Effector CD4-positive, alpha-beta T cell (primary cell): ENCODE measurements around the gene LRP5.

Source experiments
- DNase-seq: peaks from one replicate; pipeline ENCODE4 v3.0.0-alpha.2; 2020
- total RNA-seq: gene quantifications from one replicate; lab custom pipeline; 2026; lab: John Stamatoyannopoulos, UW

LRP5 gene
- total RNA-seq = 4.7 reads per million, percentile 18 among the genes with 10 or more reads in this experiment

DNA sequence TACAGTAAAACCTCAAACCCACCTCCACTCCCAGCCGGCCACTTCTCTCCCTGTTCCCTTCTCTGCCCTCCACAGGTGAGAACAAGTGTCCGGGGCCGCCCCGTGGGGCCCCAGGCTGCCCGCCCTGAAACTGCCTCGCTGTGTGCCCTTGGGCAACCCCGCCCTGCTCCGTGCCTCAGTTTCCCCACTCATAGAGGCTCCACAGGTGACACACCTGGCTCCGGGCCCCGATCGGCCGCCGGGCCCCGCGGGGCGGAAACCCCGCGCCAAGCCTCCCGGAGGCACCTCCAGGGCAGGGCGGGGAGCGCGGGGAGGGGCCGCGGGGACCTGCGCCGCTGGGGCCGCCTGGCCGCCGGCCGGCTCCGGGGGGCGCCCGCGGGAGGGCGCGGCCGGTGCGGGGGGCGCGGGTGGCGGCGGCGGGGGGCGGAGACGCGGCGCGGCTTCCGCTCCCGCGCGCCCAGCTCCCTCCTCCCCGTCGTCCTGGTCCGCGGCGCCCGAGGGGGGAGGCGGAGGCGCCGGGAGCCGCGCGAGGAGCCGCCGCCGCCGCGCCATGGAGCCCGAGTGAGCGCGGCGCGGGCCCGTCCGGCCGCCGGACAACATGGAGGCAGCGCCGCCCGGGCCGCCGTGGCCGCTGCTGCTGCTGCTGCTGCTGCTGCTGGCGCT lies at the start of gene LRP5:
Gene LRP5, plus strand, starts transcription at position 475 of the 663 bp plus-strand sequence. Its CDS starts 124 bp downstream, at position 599.
- DNase-seq = no peak

DNA sequence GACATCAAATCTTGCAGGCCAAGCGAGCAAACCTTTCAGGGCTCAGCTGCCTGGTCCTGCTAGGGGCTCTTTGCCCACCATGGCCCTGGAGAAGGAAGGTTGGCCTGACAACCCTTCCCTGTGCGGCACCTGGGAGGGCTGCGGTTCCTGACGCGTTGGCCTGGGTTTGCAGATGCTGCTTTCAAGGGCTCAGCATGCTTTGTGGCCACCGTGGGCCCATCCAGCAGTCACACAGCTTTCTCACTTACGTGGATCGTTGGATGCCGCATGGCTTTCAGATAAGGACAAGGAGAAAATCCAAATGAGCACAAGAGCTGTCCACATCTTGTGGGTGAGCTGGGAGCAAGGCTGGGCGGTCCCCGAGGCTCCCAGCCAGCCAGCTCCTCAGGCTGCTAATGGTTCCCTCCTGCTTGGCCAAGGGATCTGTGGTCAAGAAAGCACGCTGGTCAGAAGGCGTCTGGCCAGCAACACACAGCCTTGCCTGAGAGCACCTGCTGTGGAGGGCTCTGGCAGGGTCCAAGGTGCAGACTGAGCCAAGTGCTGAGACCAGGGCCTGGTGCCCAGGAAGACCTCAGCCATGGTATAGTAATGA lies 48.9 kb upstream of the LRP5 start:
- DNase-seq = no peak

DNA sequence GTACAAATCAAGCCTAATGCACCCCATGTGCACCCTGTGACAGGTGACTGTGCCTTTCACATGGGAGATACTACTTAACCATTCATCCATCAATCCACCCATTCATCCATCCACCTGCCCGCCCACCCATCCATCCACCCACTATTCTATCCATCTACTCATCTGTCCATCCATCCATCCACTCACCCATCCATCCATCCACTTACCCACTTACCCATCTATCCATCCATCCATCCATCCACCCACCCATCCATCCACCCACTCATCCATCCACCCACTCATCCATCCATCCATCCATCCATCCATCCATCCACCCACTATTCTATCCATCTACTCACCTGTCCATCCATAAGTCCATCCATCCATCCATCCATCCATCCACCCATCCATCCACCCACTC lies 48.1 kb upstream of the LRP5 start:
- no peak for DNase-seq

DNA sequence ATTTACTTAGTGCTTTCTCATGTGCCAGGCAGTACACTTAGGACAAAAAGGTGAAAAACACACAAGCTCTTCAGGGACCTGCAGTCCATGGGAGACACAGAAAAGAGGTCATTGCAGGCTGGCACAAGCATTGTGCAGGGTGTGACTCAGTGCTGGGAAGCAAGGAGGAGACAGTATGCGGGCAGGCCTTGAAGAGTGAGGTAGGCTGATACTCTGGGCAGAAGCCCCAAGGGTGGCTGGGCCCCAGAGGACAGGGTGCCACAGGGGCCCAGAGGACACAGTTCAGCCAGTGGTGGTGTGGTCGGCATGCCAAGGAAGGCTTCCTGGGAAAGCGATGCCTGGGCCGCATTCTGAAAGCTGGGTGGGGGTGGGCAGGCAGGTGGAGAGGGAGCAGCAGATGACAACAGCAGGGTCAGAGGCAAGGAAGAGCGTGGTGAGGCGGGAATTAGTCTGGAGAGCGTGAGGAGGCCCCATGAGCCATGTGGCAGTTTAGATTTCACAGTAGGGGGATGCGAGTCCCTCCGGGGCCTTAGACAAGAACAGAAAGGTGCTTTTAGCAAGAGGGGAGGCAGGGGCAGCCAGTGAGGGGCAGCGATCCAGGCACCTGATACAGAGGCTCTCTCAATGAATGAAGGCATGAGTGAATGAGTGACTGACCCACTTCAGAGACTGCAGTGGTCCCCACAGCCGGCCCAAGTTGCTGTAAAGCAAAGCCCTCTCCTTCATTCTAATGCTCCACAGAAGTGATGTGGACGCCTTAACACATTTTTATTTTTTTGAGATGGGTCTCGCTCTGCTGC lies 47.5 kb upstream of the LRP5 start:
- DNase-seq = no peak

DNA sequence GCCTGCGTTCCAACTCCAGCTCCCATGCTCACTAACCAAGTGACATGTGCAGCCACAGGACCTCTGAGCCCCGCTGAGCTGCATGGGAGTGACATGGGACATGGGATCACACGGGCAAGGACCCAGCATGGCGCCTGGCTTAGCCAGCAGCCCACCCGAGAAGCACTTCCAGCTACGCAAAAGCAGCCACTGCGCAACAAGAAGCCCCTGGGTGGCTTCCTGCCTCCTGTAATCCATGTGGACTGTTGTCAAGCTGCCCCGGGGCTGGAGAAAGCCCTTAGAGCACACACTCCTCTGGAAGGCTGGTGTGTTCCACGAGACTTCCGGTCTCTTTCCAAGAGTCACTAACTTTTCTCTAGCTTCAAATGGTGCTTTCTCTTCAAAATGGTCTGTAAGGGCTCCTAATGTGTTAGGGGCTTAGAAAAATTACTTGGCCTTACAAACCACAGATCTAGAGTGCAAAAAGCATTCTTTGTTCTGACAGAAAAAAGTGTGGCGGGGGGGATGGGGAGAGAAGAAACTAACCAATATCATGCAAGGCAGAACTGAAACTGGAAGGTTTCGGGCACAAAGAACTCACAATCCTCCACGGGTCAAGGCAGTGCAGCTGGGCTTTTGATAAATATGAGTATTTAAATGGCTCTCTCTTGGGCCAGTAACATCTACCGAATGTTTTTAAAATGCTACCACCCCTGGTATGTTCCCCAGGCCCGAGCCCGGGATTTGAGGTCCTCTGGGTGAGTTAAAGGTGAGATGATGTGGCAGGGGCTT lies 46.1 kb upstream of the LRP5 start:
- DNase-seq = no peak

DNA sequence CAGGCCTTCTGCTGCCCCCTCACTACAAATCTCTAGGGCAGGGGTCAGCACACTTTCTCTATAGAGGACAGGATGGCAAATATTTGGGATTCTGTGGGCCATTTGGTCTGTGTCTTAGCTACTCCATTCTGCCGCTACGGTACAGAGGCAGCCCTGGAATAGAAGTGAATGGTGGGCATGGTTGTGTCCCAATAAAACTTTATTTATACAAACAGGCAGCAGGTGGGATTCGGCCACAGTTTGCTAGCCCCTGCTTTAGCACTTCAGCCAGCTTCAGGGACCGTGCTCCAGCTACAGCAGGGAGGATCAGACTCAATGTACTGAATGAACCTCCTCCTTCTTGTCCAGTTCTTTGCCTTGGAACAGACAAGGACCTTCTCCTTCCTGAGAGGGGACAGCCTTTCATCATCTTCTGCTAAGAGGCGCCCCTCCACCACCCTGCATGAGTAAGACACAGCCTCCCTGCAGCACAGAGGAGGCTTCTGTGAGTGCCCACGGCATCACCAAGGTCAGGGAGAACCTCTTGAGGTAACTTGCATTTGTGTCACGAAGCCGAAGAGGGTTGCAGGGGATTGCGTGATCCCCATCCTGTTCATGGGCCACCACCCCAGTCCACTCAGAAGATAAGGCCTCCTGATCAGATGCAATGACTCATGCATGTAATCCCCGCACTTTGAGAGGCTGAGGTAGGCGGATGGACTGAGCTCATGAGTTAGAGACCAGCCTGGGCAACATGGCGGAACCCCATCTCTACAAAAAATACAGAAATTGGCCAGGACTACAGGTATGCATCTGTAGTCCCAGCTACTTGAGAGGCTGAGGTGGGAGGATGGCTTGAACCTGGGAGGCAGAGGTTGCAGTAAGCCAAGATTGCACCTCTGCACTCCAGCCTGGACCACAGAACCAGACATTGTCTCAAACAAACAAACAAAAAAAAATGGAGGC lies 45.2 kb upstream of the LRP5 start:
- DNase-seq = no peak

DNA sequence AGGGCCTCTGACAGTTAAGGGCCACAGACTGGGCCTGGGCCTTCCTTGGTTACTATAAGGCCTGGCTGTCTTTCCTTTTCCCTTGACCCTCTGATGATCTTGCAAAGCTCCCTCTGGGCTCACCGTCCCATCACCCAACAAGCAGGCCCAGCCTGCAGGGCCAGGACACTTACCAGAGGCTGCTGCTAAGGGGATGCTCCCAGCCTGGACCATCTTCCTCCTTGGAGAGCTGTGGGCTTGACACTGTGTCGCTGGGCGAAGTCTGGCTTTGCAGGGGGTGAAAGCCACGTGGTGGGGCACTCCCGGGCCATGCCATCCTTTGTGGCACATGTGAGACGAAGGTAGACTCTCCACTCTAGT lies 44.5 kb upstream of the LRP5 start:
- no peak for DNase-seq

DNA sequence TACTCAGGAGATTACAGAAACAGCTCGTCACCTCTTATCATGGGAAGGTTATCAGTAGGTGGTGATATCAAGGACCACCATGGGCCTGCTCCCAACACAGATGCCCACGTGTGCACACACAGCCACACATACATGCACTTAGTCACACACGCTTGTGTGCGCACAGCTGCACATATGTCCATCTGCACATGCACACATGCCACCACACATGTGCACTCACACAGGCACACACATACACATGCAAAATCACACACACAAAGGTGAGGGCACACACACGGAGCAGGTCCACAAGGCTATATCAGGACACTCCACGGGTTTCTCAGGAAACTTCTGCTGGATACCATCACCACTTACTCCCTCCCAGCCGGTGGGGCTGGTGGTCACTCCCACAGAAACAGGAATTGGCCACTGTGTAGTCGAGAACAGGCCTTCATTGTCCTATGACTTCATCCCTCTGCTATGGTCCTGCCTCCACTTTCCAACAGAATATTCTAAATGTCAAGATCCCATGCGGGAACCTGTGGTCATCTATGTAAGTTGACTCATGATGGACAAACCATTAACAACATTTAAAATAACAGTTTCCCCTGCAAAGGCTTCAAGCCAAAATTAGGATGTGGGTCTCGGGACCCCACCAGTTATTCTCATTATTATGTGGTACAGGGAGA lies 42.8 kb upstream of the LRP5 start:
- DNase-seq = no peak

DNA sequence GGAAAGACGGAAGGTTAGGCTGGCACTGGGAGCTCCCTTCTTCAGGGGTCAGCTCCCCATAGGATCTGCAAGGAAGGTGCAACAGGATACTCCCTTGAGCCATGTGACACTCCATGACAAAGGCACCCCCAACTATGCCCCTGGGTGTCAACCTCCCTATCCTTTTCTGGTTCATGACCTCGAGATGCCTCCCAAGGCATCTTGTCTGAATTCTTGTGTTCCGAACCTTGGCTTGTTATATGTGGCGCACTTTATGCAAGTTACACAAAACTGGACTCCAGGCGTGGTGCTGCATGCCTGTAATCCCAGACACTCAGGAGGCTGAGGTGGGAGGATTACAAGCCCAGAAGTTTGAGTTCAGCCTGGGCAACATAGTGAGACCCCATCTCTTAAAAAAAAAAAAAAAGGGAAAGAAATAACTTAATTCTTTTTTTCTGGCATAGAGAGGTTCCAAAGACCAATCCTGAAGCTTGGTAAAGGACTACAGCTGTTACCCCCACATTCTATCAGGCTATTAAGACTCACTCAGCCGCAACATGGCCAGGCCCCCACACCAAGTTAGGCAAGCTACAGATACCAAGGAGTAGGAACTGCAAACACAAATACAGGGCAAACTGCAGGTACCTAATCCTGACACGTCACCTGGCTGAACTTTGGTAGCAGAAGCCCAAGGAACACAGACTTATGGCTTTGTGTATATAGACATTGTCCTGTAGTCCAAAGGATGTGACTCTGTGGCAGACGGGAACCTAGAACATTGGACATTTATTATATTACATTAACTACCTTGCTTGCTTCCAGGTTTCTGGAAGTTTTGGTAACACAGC lies 42.0 kb upstream of the LRP5 start:
- DNase-seq = no peak

DNA sequence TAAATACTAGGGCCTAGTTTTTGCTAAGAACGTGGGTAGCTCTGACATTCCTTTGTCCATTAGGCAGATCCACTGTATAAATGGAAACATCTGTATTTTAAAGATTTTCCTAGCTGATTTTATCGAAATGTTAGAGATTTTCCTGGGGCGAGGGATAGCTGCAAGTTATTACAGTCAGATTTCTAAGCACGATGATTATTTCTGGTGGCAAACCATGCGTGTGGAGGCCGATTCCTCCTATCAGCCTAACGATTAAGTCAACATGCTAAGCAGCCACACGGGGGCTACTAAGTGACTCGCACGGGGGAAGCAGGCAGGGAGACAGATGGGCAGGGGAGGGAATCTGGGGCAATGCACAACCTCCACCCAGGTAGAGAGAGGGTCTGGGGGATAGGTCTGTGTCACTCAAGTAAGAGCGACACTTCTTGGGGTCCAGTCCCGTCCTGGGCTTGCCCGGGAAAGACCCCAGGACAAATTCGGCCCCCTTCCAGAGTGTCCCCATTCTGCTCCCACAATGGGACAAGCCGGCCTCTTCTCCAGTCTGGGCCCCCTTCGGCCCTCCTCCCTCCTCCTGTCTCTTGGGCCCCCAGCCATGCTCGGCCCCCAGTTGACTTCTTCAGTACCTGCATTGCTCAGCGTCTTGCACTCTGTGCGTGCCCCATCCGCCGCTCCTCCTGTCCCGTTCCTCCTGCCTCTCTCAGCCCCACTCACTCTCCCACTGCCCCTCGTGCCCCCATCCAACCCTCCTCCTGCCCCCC lies 41.2 kb upstream of the LRP5 start:
- DNase-seq = peak; percentile 45

DNA sequence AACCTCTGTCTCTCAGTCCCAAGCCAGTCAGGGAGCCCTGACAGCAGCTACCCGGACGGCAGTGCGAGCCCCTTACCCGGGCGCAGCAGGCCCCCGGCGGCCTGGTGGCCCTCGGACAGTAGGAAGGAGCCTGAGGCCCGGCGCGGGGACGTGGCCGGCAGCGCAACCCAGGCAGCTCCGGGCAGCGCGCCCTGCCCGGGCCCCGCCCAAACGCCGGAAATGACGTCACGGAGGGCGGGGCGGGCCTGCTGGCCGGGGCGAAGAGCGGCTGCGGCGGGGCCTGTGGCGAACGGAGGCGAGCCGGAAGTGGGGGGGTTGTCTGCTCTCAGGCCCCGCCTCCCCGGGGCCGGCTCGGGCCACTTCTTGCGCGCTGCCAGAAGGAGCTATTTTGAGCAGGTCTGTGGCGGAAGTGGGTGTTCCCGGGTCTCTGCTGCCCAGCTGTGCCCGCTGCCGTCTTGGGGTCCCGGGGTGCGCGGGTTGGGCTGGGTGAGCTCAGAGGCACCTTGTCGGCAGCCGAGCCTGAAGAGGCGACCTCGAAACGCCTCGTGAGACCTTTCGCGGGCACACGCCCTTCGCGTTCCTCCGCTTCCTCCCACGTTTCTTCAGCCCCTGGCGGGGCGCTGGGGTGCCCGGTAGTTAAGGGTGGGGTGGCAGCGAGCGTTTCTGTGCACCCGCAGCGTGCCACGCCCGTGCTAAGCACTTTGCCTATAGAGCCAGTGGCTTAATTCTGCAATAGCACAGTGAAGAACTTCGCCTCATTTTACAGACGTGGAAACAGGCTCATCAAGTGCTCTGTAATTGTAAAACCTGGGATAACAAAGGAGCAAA lies 40.4 kb upstream of the LRP5 start, which contains the start of gene C11orf24:
Gene C11orf24, minus strand, starts transcription at position 193 of the 828 bp plus-strand sequence. CDS start 8,206 bp downstream, outside the sequence.
- DNase-seq = peak; percentile 92

DNA sequence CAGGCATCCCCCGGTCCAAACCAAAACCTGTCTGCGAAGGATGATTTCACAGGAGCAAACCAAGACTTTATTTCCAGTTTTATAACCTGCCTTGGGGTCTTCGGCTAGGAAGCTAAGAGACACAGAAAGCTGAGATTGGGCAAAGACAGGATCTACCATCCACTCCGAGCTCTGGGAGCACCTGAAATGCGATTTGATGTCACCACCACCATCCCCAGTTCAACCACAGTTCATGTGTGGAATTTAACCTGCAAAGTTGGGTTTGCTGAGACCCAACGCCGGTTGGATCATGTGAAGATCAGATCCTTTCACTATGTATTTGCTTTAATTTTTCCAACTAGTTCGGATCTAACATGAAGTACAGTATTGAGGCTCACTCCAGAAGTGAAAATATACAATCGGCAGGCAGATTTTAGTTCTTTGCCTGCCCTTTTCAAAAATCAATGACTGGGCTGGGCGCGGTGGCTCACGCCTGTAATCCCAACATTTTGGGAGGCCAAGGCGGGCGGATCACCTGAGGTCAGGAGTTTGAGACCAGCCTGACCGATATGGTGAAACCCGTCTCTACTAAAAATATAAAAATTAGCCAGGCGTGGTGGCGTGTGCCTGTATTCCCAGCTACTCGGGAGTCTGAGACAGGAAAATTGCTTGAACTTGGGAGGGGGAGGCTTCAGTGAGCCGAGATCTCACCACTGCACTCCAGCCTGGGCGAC lies 39.2 kb upstream of the LRP5 start:
- no peak for DNase-seq

DNA sequence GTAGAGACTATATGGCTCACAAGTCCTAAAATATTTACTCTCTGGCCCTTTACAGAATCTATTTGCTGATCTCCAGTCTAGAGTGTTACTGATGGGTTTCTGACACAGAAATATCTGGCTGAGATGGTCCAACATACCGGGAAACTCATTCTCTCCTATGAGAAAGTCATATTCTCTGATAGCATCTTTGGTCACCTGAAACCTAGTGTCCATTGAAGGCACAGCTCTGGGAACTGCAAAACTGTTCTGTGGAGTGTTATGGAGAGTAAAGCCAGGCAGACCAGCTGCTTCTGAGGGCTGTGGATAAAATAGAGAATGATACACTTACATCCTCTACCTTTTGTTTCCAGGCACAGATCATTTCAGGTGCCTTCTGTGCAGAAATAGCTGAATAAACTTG lies 38.1 kb upstream of the LRP5 start:
- no peak for DNase-seq

DNA sequence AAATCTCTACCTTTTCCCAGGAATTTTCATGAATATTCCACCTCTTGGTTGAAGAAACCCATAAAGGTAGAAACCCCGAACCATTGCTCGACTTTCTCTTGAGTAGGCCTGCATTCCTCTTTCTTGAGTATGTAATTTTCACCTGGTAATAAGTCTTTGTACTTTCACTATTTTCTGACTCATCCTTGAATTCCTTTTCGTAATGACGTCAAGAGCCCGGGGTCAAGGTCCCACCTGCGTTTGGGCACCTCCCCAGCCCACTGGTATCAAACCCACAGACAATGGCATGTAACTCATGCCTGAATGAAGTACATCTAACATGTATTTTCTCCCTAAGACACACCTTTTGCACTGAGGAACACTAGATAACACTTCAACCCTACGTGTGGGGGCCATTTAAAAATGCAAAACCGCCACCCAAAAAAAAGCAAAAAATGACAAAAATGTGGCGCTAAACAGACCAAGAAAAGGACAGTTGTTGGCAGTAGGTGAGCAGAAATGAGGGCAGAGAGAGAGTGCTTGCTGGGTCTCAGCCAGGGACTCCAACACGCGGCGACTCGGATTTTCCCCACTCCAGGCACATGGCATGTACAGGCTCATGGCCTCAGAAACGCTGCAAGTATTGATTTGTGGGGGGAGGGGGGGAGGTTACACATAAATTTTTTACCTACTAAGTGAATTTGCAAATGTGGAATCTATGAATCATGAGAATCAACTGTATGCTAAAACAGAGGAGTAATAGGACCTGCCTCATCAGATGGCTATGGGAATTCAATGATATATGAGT lies 36.5 kb upstream of the LRP5 start:
- no peak for DNase-seq

DNA sequence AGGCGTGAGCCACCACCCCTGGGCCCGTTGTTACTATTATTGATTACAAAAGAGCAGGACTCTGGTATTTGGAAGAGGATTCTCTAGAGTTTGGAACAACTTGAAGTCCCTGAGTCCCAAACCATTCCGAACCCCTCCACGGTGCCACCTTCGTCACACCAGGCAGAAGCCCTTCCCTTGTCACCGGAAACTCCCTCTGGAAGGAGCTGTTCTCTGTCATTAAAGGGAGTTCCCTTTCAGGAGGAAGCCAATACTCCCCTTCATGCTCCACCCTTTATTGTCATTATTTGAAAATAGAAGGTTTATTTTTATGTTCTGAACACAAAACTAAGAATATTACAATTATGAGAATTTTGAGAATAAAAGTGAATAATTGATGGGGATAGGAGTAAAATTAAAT lies 35.5 kb upstream of the LRP5 start:
- no peak for DNase-seq

DNA sequence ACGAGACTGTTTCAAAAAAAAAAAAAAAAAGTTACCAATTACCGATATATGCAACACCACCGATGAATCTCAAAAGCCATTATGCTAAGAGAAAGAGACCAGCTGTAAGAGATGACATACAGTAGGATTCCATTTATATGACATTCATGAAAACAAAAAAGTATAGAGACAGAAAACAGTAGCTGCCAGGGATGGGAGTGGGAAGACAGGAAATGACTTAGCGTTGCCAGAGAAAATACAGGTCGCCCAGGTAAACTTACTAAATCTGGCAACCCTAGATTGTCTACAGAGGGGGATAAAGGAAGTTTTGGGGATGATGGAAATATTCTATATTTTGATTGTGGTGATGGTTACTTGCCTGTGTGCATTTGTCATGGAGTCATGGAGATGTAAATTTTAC lies 32.7 kb upstream of the LRP5 start:
- no peak for DNase-seq
